RWPE1 (cell line): ENCODE data around the gene ZNF408.

Experiments
- CTCF ChIA-PET: fragments of 350-600 bp; sonication (Branson Sonifier 250); formaldehyde crosslinking; extraction: SDS; loops from one replicate; lab custom pipeline; 2021; lab: Yijun Ruan, JAX
- POLR2A ChIA-PET: fragments of 400-600 bp; formaldehyde crosslinking; extraction: SDS; loops from one replicate; lab custom pipeline; 2020; ENCODE audit warnings: antibody characterized with exemption; ENCODE audit not compliant: low non-redundant PET; lab: Yijun Ruan, JAX
- DNase-seq: peaks from one replicate; pipeline ENCODE4 v3.0.0; 2012; ENCODE audit warnings: low spot score
- H3K27ac ChIP-seq: fragments of 450-650 bp; 2 replicates; pipeline ENCODE4 v1.5.1; 2017
- CTCF ChIP-seq: fragments of 450-650 bp; conservative IDR thresholded peaks from 2 replicates; pipeline ENCODE4 v1.5.1; 2017; ENCODE audit warnings: low read depth, mild to moderate bottlenecking

Gene ZNF408

GRCh38 chr11:46662366-46662765 lies 38.5 kb upstream of the ZNF408 start:
- TF ChIP-seq CTCF: no peak
- no peak overlapping the region for H3K27ac ChIP-seq
- CTCF ChIA-PET: no interaction called here
- no peak for DNase-seq
- POLR2A ChIA-PET: no interaction called here

GRCh38 chr11:46663277-46663940 lies 37.4 kb upstream of the ZNF408 start:
- POLR2A ChIA-PET: no interaction called here
- no peak overlapping the region for H3K27ac ChIP-seq
- no peak for TF ChIP-seq CTCF
- no peak for DNase-seq
- CTCF ChIA-PET: interaction anchor here (0.6 kb wide), 2 partner anchors 59 to 121 kb away, joined by 3 read pairs; no protein-coding TSS in a partner anchor

GRCh38 chr11:46664612-46665011 lies 36.2 kb upstream of the ZNF408 start:
- DNase-seq: no peak
- H3K27ac ChIP-seq: no peak overlapping the region
- POLR2A ChIA-PET: no interaction called here
- no peak for TF ChIP-seq CTCF
- CTCF ChIA-PET: no interaction called here

- TF ChIP-seq CTCF: no peak
- no peak overlapping the region for H3K27ac ChIP-seq
- DNase-seq: no peak
- CTCF ChIA-PET: no interaction called here
- POLR2A ChIA-PET: no interaction called here
Observed at GRCh38 chr11:46665356-46665755, 35.5 kb upstream of the ZNF408 start.

GRCh38 chr11:46666516-46666915 lies 34.3 kb upstream of the ZNF408 start:
- DNase-seq: no peak
- no peak overlapping the region for H3K27ac ChIP-seq
- no peak for TF ChIP-seq CTCF
- CTCF ChIA-PET: no interaction called here
- POLR2A ChIA-PET: interaction anchor here (0.6 kb wide), 1 partner anchor 509 kb away, joined by 3 read pairs; no protein-coding TSS in a partner anchor

GRCh38 chr11:46667043-46667481 lies 33.8 kb upstream of the ZNF408 start:
- no peak for DNase-seq
- ChIA-PET CTCF (no interaction called here), POLR2A (no interaction called here)
- H3K27ac ChIP-seq: no peak overlapping the region
- TF ChIP-seq CTCF: no peak
